HG03280 (cell line): ENCODE measurements around the gene PRR23E.

ENCODE experiments used
- ATAC-seq: cut with Tn5 transposase; IDR thresholded peaks from one replicate; pipeline ENCODE4 v1.9.1; 2021; ENCODE audit warnings: mild to moderate bottlenecking, moderate library complexity; ENCODE audit not compliant: unreplicated experiment

The PRR23E gene

GRCh38 chr3:127207727-127208482 is 15.0 kb downstream of the PRR23E start:
- ATAC-seq: no peak

- ATAC-seq: no peak
Observed at GRCh38 chr3:127208483-127209100, 15.7 kb downstream of the PRR23E start.

- no peak for ATAC-seq
Observed at GRCh38 chr3:127209155-127209839, 16.4 kb downstream of the PRR23E start.

GRCh38 chr3:127209840-127210653 is 17.1 kb downstream of the PRR23E start:
- no peak for ATAC-seq

GRCh38 chr3:127210654-127210943 is 17.7 kb downstream of the PRR23E start:
- ATAC-seq: no peak

GRCh38 chr3:127211118-127212060 is 18.5 kb downstream of the PRR23E start:
- ATAC-seq: no peak

DNA sequence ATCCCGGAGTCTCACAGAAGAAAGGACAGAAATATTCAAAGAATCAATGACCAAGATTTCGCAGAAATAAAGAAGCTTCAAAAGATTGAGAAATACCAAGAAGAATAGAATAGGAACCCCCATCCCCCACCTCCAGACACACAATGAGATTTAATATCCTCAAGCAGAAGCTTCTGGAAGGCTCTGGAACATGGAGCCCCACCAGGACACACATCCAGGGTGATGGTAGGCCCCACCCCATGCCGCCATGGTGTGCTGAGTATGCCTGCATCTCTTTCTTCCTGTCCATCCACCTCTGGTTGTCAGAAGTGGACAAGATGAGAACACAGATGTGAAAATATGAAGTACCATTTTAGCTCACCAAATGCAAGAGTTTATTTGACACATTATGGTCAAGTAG is 19.3 kb downstream of the PRR23E start:
- ATAC-seq: no peak

GRCh38 chr3:127212711-127213110 is 19.8 kb downstream of the PRR23E start:
- no peak for ATAC-seq

- no peak for ATAC-seq
Observed at GRCh38 chr3:127213381-127213918, 20.5 kb downstream of the PRR23E start.

GRCh38 chr3:127214975-127215374 is 22.0 kb downstream of the PRR23E start:
- no peak for ATAC-seq

- ATAC-seq: no peak
Observed at GRCh38 chr3:127215714-127216414, 22.9 kb downstream of the PRR23E start.

DNA sequence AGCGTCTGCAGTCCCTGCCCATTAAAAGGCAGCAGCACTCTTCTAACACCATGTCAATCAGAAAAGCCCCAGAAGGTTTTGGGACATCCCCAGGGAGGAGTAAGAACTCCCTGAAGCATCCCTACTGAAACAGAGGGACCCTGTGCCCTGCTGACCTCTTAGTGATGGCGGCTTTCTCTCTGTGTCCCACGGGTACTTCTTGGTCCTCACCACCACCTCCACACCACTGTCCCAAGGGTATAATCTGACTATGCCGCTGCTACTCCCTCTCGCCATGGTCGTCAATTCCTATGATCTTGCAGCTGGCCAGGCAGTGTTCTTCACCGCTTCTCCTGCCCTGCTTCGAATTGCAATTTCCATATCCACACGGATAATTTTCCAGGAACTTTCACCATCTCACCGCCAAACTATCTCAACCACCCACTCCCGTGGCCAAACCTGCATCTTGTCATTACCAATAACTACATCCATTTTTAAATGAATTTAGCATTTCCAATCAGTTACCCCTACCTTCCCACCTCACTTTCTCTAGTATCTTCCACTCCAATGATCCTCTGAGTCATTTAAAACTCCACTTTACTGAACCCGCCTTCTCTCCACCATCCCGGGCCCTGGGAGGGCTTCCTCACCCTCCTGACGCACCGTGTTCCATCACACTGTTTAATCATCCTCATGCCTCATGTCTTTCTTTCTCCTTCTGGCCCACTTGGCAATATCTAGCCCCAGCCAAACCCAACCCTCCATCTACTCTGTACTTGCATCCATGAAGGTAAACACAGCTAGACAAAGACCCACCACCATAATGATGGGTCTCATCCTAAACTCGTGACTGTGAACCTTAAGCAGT is 23.7 kb downstream of the PRR23E start:
- no peak for ATAC-seq

GRCh38 chr3:127217596-127218453 is 24.9 kb downstream of the PRR23E start:
- ATAC-seq: no peak

DNA sequence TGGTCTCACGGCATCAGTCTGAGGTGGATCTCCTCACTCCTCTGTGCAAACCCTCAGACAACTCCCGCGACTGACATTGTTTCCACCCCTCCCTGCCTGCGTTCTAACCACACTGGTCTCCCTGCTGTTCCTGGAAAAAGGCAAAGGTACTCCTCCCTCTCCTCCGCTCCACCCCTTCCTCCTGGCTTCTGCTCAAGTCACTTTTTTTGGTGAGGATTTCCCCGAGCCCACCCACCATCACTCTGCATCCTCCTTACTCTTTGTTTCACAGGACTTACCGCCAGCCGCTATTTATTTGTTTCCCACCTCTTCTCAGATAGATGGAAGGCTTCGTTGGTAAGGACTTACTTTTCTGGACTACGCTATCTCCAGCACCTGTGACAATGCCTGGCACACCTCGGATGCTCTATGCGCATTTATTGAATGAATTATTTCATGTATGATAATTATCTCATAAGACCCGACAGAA is 25.6 kb downstream of the PRR23E start:
- no peak for ATAC-seq

DNA sequence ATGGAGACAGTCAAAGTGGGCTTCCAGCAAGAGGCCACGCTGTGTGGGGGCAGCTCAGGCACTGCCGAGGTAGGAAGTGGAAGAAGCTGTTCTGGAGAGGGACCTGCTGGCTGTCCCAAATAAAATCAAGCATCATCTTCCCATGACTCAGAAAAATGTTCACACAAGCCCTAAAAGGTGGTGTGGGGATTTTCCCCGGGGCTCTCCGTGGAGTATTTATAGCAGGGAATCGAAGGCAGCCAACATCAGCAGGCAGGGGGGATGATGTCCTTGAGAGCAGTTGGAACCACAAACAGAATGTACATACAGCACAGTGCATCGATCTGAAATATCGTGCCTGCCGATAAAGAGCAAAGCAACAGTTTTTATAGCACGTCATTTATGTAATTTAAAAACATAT is 27.6 kb downstream of the PRR23E start:
- ATAC-seq: no peak

DNA sequence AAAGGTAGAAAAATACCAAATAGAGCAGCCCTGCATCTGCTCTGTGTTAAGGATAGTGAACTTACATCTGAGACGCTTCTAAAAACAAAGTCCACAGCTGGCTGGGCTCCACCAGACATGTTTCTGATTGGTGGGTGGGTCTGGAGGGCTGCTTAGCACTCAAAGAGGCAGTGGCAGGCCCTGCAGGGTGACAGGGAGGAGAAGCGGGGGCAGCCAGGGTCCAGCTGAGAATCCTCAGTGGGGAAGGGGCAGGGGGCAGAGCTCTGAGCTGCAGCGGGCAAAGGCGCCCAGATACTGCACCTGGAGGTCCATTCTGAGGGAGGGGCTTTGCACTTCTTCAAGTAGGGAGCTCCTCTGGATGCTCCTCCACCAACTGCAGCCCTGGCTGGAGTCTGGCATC is 28.1 kb downstream of the PRR23E start:
- ATAC-seq: no peak

DNA sequence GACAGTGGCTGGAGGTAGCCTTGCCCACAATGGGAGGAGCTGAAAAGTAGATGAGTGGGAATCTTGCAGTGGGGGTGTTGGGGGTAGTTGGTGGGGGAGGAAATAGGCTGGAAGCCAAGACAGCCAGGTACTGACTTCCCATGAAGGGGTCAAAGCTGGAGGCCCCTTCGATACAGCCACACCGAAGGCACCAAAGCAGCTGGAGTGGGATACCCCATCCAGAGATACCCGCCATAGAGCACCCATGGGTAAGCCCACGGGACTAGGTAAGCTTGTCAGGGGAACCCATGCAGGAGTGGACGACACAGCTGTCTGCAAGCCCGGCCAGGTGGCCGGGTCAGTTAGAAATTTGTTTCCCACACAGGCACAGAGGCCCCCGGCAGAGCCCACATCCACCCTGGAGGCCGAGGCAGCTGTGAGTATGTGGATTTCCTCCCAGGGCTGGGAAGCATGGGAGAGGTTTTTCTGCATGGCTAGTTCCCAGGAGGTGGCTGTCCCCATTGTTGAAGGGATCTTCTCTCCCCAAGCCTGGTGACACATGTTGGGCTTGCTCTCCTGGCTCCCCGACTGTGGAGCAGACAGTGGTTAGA is 28.6 kb downstream of the PRR23E start:
- ATAC-seq: no peak
